HCT116 (cell line): Measurements from ENCODE around the gene CREB3L4. TPM values are rescaled to one million over a fixed set of nuclear protein-coding genes. Genes with fewer than 3 reads are reported as not detected.

ENCODE experiments used
- ATAC-seq: fragments of 200-7000 bp; cut with Tn5 transposase; 2 replicates; pipeline ENCODE4 v1.9.1; 2020; ENCODE audit warnings: mild to moderate bottlenecking, moderate library complexity
- BruUV-seq: library from RNA; stranded (reverse); fragments of 400-500 nt; replicated peaks from 2 replicates; lab custom pipeline; 2021; lab: Mats Ljungman, UMichigan
- CTCF ChIA-PET: fragments of 300-600 bp; sonication (Branson Sonifier 250); formaldehyde crosslinking; loops from one replicate; lab custom pipeline; 2021; ENCODE audit warnings: antibody characterized with exemption; lab: Charles Lee
- POLR2A ChIA-PET: fragments of 300-600, 350-600 bp; sonication (Branson Sonifier 250); formaldehyde crosslinking; loops from one replicate; lab custom pipeline; 2021; ENCODE audit warnings: antibody characterized with exemption; lab: Charles Lee
- RAD21 ChIA-PET, 2 experiments: fragments of 300-600 bp; sonication (Branson Sonifier 250); formaldehyde crosslinking; loops; one replicate each; lab custom pipeline; 2023; ENCODE audit warnings: low total read pairs in 2 of 2; ENCODE audit not compliant: uncharacterized antibody in 2 of 2, unreplicated experiment in 2 of 2, low non-redundant PET in 1 of 2; lab: Charles Lee
- DNase-seq: peaks from one replicate; pipeline ENCODE4 v3.0.0-alpha.2; 2010; ENCODE audit warnings: low read depth, low spot score
- H2AFZ ChIP-seq: fragments of 200-600 bp; shearing (Covaris generic), sonication (generic); 2 replicates; pipeline ENCODE4 v1.6.1; 2017; ENCODE audit warnings: low read depth, mixed run types, mixed read lengths, antibody characterized with exemption, low read length; ENCODE audit not compliant: poor library complexity, severe bottlenecking
- H3K27ac ChIP-seq: 2 replicates; pipeline ENCODE4 v1.5.1; 2012; ENCODE audit warnings: low read depth, low read length
- H3K27me3 ChIP-seq: fragments of 200-600 bp; sonication (generic); 2 replicates; pipeline ENCODE4 v1.6.1; 2016; ENCODE audit warnings: mixed run types, low read length, mixed read lengths; ENCODE audit not compliant: insufficient read depth
- H3K36me3 ChIP-seq, 2 experiments: fragments of 200-500 bp in 1 of 2; fragments of 200-600 bp in 1 of 2; sonication (Bioruptor generic) in 1 of 2; sonication (generic) in 1 of 2; 2 replicates each; pipeline versions ENCODE4 v1.5.1 to v1.6.1; 2014 to 2016; ENCODE audit warnings: low read length in 2 of 2, inconsistent platforms in 1 of 2, mixed read lengths in 1 of 2, mixed run types in 1 of 2; ENCODE audit not compliant: insufficient read depth in 2 of 2, control insufficient read depth in 1 of 2
- H3K4me1 ChIP-seq, 2 experiments: fragments of 200-600 bp in 1 of 2; sonication (generic) in 1 of 2; 2 replicates each; pipeline versions ENCODE4 v1.5.1 to v1.6.1; 2012 to 2017; ENCODE audit warnings: low read length in 2 of 2, inconsistent platforms in 1 of 2, mild to moderate bottlenecking in 1 of 2, mixed read lengths in 1 of 2, mixed run types in 1 of 2, moderate library complexity in 1 of 2; ENCODE audit not compliant: insufficient read depth in 2 of 2, control insufficient read depth in 1 of 2
- H3K4me2 ChIP-seq: fragments of 200-600 bp; sonication (generic); 2 replicates; pipeline ENCODE4 v1.6.1; 2017; ENCODE audit warnings: mixed run types, low read length, mixed read lengths
- H3K4me3 ChIP-seq, 2 experiments: fragments of 200-600 bp in 1 of 2; sonication (generic) in 1 of 2; replicated peaks in 1 of 2; 2 replicates each; pipeline ENCODE4 v1.5.1; 2011 to 2016; ENCODE audit warnings: low read length in 2 of 2, control low read depth in 1 of 2, low read depth in 1 of 2, mild to moderate bottlenecking in 1 of 2, mixed read lengths in 1 of 2, mixed run types in 1 of 2
- H3K79me2 ChIP-seq: fragments of 200-600 bp; sonication (generic); 2 replicates; pipeline ENCODE4 v1.6.1; 2017; ENCODE audit warnings: mild to moderate bottlenecking, mixed run types, low read length, moderate library complexity, mixed read lengths; ENCODE audit not compliant: insufficient read depth
- H3K9ac ChIP-seq: fragments of 200-600 bp; sonication (generic); 2 replicates; pipeline ENCODE4 v1.6.1; 2016; ENCODE audit warnings: low read length, mixed read lengths
- H3K9me2 ChIP-seq: fragments of 200-600 bp; sonication (generic), shearing (Covaris generic); 2 replicates; pipeline ENCODE4 v1.6.1; 2017; ENCODE audit warnings: mixed run types, mild to moderate bottlenecking, moderate library complexity; ENCODE audit not compliant: insufficient read depth
- H3K9me3 ChIP-seq, 2 experiments: fragments of 200-500 bp in 1 of 2; fragments of 200-600 bp in 1 of 2; sonication (Bioruptor generic) in 1 of 2; sonication (generic) in 1 of 2; 2 replicates each; pipeline ENCODE4 v1.6.1; 2014 to 2017; ENCODE audit warnings: low read length in 2 of 2, mixed read lengths in 2 of 2, inconsistent platforms in 1 of 2, low read depth in 1 of 2, mild to moderate bottlenecking in 1 of 2, mixed run types in 1 of 2, moderate library complexity in 1 of 2; ENCODE audit not compliant: control insufficient read depth in 1 of 2, insufficient read depth in 1 of 2
- H4K20me1 ChIP-seq: fragments of 200-600 bp; sonication (generic), shearing (Covaris generic); 2 replicates; pipeline ENCODE4 v1.6.1; 2017; ENCODE audit warnings: mixed run types, mild to moderate bottlenecking, moderate library complexity; ENCODE audit not compliant: insufficient read depth
- CBX3 ChIP-seq: IDR thresholded peaks from 2 replicates; pipeline ENCODE4 v1.6.1; 2012; ENCODE audit warnings: low read depth
- CEBPB ChIP-seq: IDR thresholded peaks from 2 replicates; pipeline ENCODE4 v1.6.1; 2012; ENCODE audit warnings: low read depth
- ELF1 ChIP-seq: IDR thresholded peaks from 2 replicates; pipeline ENCODE4 v1.6.1; 2012; ENCODE audit warnings: low read depth, borderline replicate concordance
- FOSL1 ChIP-seq: IDR thresholded peaks from 2 replicates; pipeline ENCODE4 v1.6.1; 2012; ENCODE audit warnings: low read depth
- JUND ChIP-seq: IDR thresholded peaks from 2 replicates; pipeline ENCODE4 v1.6.1; 2012
- MAX ChIP-seq: IDR thresholded peaks from 2 replicates; pipeline ENCODE4 v1.6.1; 2012
- POLR2A ChIP-seq: IDR thresholded peaks from 2 replicates; pipeline ENCODE4 v1.7.0; 2011; ENCODE audit warnings: borderline replicate concordance; ENCODE audit not compliant: insufficient read depth, insufficient read length; ENCODE audit errors: extremely low read depth
- POLR2AphosphoS5 ChIP-seq: IDR thresholded peaks from 2 replicates; pipeline ENCODE4 v1.6.1; 2011; ENCODE audit warnings: mild to moderate bottlenecking, low read depth, low read length, moderate library complexity
- RAD21 ChIP-seq: IDR thresholded peaks from 2 replicates; pipeline ENCODE4 v1.6.1; 2012; ENCODE audit warnings: low read depth, mild to moderate bottlenecking
- REST ChIP-seq: IDR thresholded peaks from 2 replicates; pipeline ENCODE4 v1.6.1; 2012; ENCODE audit warnings: low read depth
- SIN3A ChIP-seq: IDR thresholded peaks from 2 replicates; pipeline ENCODE4 v1.6.1; 2012; ENCODE audit warnings: low read depth
- SP1 ChIP-seq: IDR thresholded peaks from 2 replicates; pipeline ENCODE4 v1.6.1; 2012; ENCODE audit warnings: low read depth
- SRF ChIP-seq: IDR thresholded peaks from 2 replicates; pipeline ENCODE4 v1.6.1; 2012; ENCODE audit warnings: low read depth
- TCF7L2 ChIP-seq: IDR thresholded peaks from 2 replicates; pipeline ENCODE4 v1.7.0; 2011; ENCODE audit warnings: borderline replicate concordance, inconsistent platforms; ENCODE audit not compliant: insufficient read depth, insufficient read length; ENCODE audit errors: extremely low read depth
- intact Hi-C: fragments of 100-400 bp; cut with micrococcal nuclease; formaldehyde crosslinking; loops from 2 replicates; pipeline ENCODE4 v1.10.0; 2022
- total RNA-seq: library from RNA; stranded (reverse); gene quantifications from one replicate; pipeline ENCODE4 v1.2.1, GENCODE V29; 2021; ENCODE audit not compliant: unreplicated experiment
- TF ChIP-seq, protein P1 (sequence below): IDR thresholded peaks from 2 replicates; pipeline ENCODE4 v1.6.1; 2012

Gene CREB3L4
- total RNA-seq, 1 experiment from 2014 or later, result 15.3 TPM

- CTCF ChIA-PET, result no interaction called here
- H3K36me3 ChIP-seq, result peaks cover 11 to 24% of the 10 kb centered on the region in 2 experiments; a peak in 3 of 4 replicates
- H3K4me3 ChIP-seq, result no peak overlapping the region
- H3K27ac ChIP-seq, result no peak overlapping the region
- intact Hi-C loops, result no loop called here
- H3K79me2 ChIP-seq, result peaks cover 6% of the 10 kb centered on the region; the same call in 1 of the 2 replicates
- H3K4me2 ChIP-seq, result no peak overlapping the region
- no peaks in the 10 kb centered on the region for H3K9me2 ChIP-seq
- RAD21 ChIA-PET, result no interaction called here
- H3K4me1 ChIP-seq, result peaks cover 0 to under 1% of the 10 kb centered on the region in 2 experiments; a peak in 1 of 4 replicates
- H3K9ac ChIP-seq, result no peak overlapping the region
- no TSS peak for BruUV-seq
- no peak for DNase-seq
- H2AFZ ChIP-seq, result no peak overlapping the region
- TF ChIP-seq TCF7L2 (no peak), FOSL1 (no peak), POLR2AphosphoS5 (no peak), RAD21 (no peak)
- TF ChIP-seq, protein P1, sequence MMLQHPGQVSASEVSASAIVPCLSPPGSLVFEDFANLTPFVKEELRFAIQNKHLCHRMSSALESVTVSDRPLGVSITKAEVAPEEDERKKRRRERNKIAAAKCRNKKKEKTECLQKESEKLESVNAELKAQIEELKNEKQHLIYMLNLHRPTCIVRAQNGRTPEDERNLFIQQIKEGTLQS, result no peak
- POLR2A ChIA-PET, result no interaction called here
- ATAC-seq, result no peak
- H4K20me1 ChIP-seq, result no peaks in the 10 kb centered on the region
- H3K27me3 ChIP-seq, result no peaks in the 10 kb centered on the region
- no peaks in the 10 kb centered on the region for H3K9me3 ChIP-seq
Observed at GRCh38 chr1:153939476-153939875, 28.2 kb upstream of the CREB3L4 start.

GRCh38 chr1:153940756-153941155, 26.9 kb upstream of the CREB3L4 start:
- no peak for DNase-seq
- H4K20me1 ChIP-seq, result no peaks in the 10 kb centered on the region
- no peak overlapping the region for H3K4me3 ChIP-seq
- no TSS peak for BruUV-seq
- no peaks in the 10 kb centered on the region for H3K9me2 ChIP-seq
- ATAC-seq, result no peak
- H3K36me3 ChIP-seq, result peaks cover 11 to 22% of the 10 kb centered on the region in 2 experiments; a peak in 3 of 4 replicates
- no peak overlapping the region for H2AFZ ChIP-seq
- intact Hi-C loops, result no loop called here
- H3K79me2 ChIP-seq, result peaks cover 19% of the 10 kb centered on the region; the same call in 1 of the 2 replicates
- ChIA-PET POLR2A (interaction anchor here (1.1 kb wide), 1 partner anchor 37 kb away, joined by 3 read pairs; the partner anchor contains the start of gene JTB), RAD21 (no interaction called here), CTCF (no interaction called here)
- no peak overlapping the region for H3K4me2 ChIP-seq
- peaks cover 6 to 10% of the 10 kb centered on the region in 2 experiments; a peak in 3 of 4 replicates for H3K4me1 ChIP-seq
- H3K27me3 ChIP-seq, result no peaks in the 10 kb centered on the region
- H3K27ac ChIP-seq, result no peak overlapping the region
- TF ChIP-seq MAX (no peak), POLR2AphosphoS5 (no peak), CBX3 (no peak), REST (no peak), CEBPB (no peak), RAD21 (no peak), SRF (no peak), POLR2A (no peak), SIN3A (no peak), ELF1 (no peak), FOSL1 (no peak), JUND (no peak), SP1 (no peak)
- TF ChIP-seq, protein P1, result no peak
- H3K9me3 ChIP-seq, result no peaks in the 10 kb centered on the region
- no peak overlapping the region for H3K9ac ChIP-seq
